K562 treated with DMSO at 1 percent for 12 hours (cell line): ENCODE results near the gene CCDC9. TPM values are rescaled to one million over a fixed set of nuclear protein-coding genes. Genes with fewer than 3 reads are reported as not detected.

ENCODE experiments used
- total RNA-seq: library from RNA; unstranded; fragments of 300-600 nt; gene quantifications from 2 replicates; pipeline ENCODE4 v1.2.3, GENCODE V29; 2022; ENCODE audit not compliant: insufficient read depth

CCDC9 gene
- total RNA-seq, result 16.5 and 20.8 TPM in 2 replicates

DNA sequence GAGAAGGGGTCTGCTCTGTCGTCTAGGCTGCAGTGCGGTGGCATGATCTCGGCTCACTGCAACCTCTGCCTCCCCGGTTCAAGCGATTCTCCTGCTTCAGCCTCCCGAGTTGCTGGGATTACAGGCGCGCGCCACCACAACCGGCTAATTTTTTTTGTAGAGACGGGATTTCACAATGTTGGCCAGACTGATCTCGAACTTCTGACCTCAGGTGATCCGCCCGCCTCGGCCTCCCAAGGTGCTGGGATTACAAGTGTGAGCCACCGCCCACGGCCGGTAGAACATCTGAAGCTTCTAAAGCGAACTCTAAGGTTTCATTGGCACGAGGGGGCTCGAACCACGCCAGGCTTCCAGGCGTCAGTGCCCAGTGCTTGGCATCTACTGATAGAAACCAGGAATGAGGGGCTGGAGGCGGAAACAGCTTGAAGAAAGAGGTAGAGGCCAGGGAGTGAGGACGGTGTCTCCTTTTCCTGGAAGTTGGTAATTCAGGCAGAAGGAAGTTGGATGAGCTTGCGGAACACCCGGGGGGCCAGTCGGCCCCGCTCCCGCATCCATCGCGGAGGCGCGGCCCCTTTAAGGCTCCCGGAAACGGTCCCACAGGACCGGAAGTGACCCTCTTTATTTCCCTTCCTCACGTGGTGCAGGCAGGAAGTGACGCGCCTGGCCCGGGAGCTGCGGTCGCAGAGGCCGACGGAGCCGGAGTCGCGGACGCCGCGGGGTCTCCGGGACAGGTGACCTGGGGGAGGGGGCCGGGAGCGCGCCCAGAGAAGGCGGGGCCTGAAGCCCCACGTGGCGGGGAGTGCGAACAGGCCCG lies at the start of gene CCDC9:
CCDC9 (plus strand) TSS at position 647 of the 814 bp plus-strand sequence. CDS start 1,876 bp downstream, outside the sequence.

GRCh38 chr19:47230921-47231214 lies 25.5 kb upstream of the CCDC9 start, which contains the start of gene BBC3:
Gene BBC3, minus strand, starts transcription at chr19:47231199. Its CDS starts 2,768 bp downstream, at chr19:47228431.

GRCh38 chr19:47274071-47274890 lies 18.0 kb downstream of the CCDC9 start, which contains the start of gene INAFM1:
Gene INAFM1, plus strand, starts transcription at chr19:47274885. Its CDS starts 35 bp downstream, at chr19:47274920.

DNA sequence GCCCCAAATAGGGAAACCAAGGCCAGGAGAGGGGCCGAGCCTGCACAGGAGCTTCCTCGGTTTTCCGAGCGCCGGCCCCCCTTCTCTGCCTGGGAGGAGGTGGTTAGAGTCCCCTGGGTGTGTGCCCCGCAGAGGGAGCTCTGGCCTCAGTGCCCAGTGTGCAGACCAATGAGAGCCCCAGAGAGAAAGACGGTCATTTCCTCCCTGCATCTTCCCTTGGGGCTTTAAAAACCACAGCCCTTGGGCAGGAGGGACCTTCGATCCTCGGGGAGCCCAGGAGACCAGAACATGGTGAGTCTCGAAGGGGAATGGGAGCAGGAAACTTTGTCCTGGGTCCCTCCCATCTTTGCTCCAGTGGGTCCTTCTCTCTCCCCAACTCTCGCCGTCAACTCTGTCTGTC lies 53.3 kb downstream of the CCDC9 start, which contains the start of gene C5AR1:
C5AR1 (plus strand) TSS at position 254 of the 400 bp plus-strand sequence; CDS start at position 289, 35 bp downstream.

Other genes starting within 250 kb of the CCDC9 start
- 15.2 and 16.1 TPM in 2 replicates for gene NPAS1, start 236.7 kb upstream of the CCDC9 start, total RNA-seq
- gene TMEM160, start 207.9 kb upstream of the CCDC9 start, total RNA-seq, result 64.2 and 130 TPM in 2 replicates
- gene ZC3H4, start 142.7 kb upstream of the CCDC9 start, total RNA-seq, result 4.5 and 12.8 TPM in 2 replicates
- 225 and 266 TPM in 2 replicates for gene SAE1, start 125.7 kb upstream of the CCDC9 start, total RNA-seq
- gene BBC3, start 25.3 kb upstream of the CCDC9 start, total RNA-seq, result 40.8 and 44.7 TPM in 2 replicates
- 24.7 and 36.8 TPM in 2 replicates for gene INAFM1, start 18.4 kb downstream of the CCDC9 start, total RNA-seq
- gene C5AR1, start 53.3 kb downstream of the CCDC9 start, total RNA-seq, result 0.83 and 0.90 TPM in 2 replicates
- 0.17 TPM in 1 of 2 replicates, not detected in the other for gene C5AR2, start 75.7 kb downstream of the CCDC9 start, total RNA-seq
- 10.3 and 16.7 TPM in 2 replicates for gene DHX34, start 92.8 kb downstream of the CCDC9 start, total RNA-seq
- 4.2 and 5.2 TPM in 2 replicates for gene MEIS3, start 163.0 kb downstream of the CCDC9 start, total RNA-seq
- gene SLC8A2, start 215.4 kb downstream of the CCDC9 start, total RNA-seq, result 0.42 and 0.56 TPM in 2 replicates
- gene KPTN, start 227.7 kb downstream of the CCDC9 start, total RNA-seq, result 6.4 and 8.5 TPM in 2 replicates